Endodermal cell (in vitro differentiated cells): ENCODE measurements around the gene PNMA6E. TPM values are rescaled to one million over a fixed set of nuclear protein-coding genes. Genes with fewer than 3 reads are reported as not detected.

Source experiments
- DNase-seq: peaks from one replicate; pipeline ENCODE4 v3.0.0-alpha.2; 2017
- H3K27ac ChIP-seq: 2 replicates; pipeline ENCODE4 v1.5.1; 2013; ENCODE audit warnings: mild to moderate bottlenecking, low read depth, low read length, moderate library complexity
- H3K27me3 ChIP-seq: 2 replicates; pipeline ENCODE4 v1.6.1; 2013; ENCODE audit warnings: mild to moderate bottlenecking, low read length, moderate library complexity; ENCODE audit not compliant: insufficient read depth, control insufficient read depth, poor library complexity, severe bottlenecking
- H3K36me3 ChIP-seq: 2 replicates; pipeline ENCODE4 v1.7.0; 2013; ENCODE audit warnings: mild to moderate bottlenecking, low read length, moderate library complexity; ENCODE audit not compliant: control insufficient read depth, insufficient read depth
- H3K4me1 ChIP-seq: one replicate; pipeline ENCODE4 v1.7.0; 2013; ENCODE audit warnings: low read length; ENCODE audit not compliant: control insufficient read depth, insufficient read depth
- H3K4me3 ChIP-seq: 2 replicates; pipeline ENCODE4 v1.5.1; 2013; ENCODE audit warnings: mild to moderate bottlenecking, low read length, moderate library complexity
- H3K9ac ChIP-seq: 2 replicates; pipeline ENCODE4 v1.6.1; 2013; ENCODE audit warnings: mild to moderate bottlenecking, low read length, moderate library complexity; ENCODE audit not compliant: poor library complexity, severe bottlenecking; ENCODE audit errors: extremely low read depth
- H3K9me3 ChIP-seq: 2 replicates; pipeline ENCODE4 v1.6.1; 2013; ENCODE audit warnings: mild to moderate bottlenecking, low read length, moderate library complexity; ENCODE audit not compliant: control insufficient read depth
- H3K27ac Mint-ChIP-seq: 2 replicates; pipeline ENCODE4 v1.8.0; 2020; ENCODE audit warnings: mixed read lengths
- H3K27me3 Mint-ChIP-seq: 2 replicates; pipeline ENCODE4 v1.8.0; 2021; ENCODE audit warnings: mild to moderate bottlenecking, mixed read lengths; ENCODE audit not compliant: insufficient read depth
- H3K36me3 Mint-ChIP-seq: 2 replicates; pipeline ENCODE4 v1.8.0; 2020; ENCODE audit warnings: low read depth, mixed read lengths
- H3K4me1 Mint-ChIP-seq: 2 replicates; pipeline ENCODE4 v1.8.0; 2020; ENCODE audit warnings: mixed read lengths
- H3K4me3 Mint-ChIP-seq: 2 replicates; pipeline ENCODE4 v1.8.0; 2020; ENCODE audit warnings: mild to moderate bottlenecking, moderate library complexity, mixed read lengths
- H3K9me3 Mint-ChIP-seq: 2 replicates; pipeline ENCODE4 v1.8.0; 2020; ENCODE audit warnings: mild to moderate bottlenecking, mixed read lengths
- WGBS, 2 experiments: methylation state at CpG; one replicate each; pipeline versions ENCODE4 v1.1.5 to v1.1.7; 2013; ENCODE audit warnings: missing lambda C conversion rate in 2 of 2, mixed read lengths in 1 of 2; ENCODE audit not compliant: insufficient coverage in 1 of 2, insufficient read length in 1 of 2; 5-methylcytosine and 5-hydroxymethylcytosine counted together
- total RNA-seq, 2 donors: library from RNA; stranded (reverse); fragmentation: NEBNext Ultra II Directional in 1 of 2; extraction: Animal tissue kit (Norgen Biotek cat#: 25700) in 1 of 2; gene quantifications; 2 replicates in 1 of 2; 3 replicates in 1 of 2; pipeline ENCODE4 v1.2.1, GENCODE V29; 2021
- TF ChIP-seq, protein P1 (sequence below): fragments of 200-600 bp; sonication (generic); conservative IDR thresholded peaks from 2 replicates; pipeline ENCODE4 v1.5.0; 2021; ENCODE audit warnings: antibody characterized with exemption, mild to moderate bottlenecking

Gene PNMA6E
- total RNA-seq, 2 donors from 2014 or later = not detected

DNA sequence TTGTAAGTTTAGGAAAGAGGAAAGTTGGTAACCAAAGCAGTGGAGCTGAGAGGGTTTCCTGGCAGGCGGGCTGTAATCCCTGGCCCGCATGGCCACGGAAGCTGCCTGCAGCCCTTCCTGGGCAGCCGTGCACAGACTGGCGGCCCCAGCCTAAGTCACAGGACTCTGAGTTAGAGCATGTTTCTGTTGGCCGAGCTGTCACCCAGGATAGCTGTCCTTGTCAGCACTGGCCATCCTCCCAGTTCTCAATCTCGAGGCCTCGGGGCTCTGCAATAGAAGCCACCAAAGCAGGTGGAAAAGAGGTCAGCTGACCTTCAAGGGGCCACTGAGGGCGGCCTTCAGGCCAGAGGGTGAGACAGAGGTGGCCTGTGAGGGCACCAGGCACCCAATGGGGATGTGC, 20.5 kb downstream of the PNMA6E start:
- no peak for DNase-seq
- Histone ChIP-seq H3K9me3 (no peaks in the 10 kb centered on the region), H3K36me3 (no peaks in the 10 kb centered on the region), H3K9ac (no peak overlapping the region), H3K27ac (no peak overlapping the region), H3K27me3 (no peaks in the 10 kb centered on the region), H3K4me1 (no peaks in the 10 kb centered on the region), H3K4me3 (no peak overlapping the region)
- Mint-ChIP-seq H3K36me3 (no peaks in the 10 kb centered on the region), H3K9me3 (peaks cover 49% of the 10 kb centered on the region), H3K4me1 (no peaks in the 10 kb centered on the region), H3K27me3 (peaks cover 1% of the 10 kb centered on the region), H3K4me3 (no peak overlapping the region), H3K27ac (no peak overlapping the region)
- TF ChIP-seq, protein P1, sequence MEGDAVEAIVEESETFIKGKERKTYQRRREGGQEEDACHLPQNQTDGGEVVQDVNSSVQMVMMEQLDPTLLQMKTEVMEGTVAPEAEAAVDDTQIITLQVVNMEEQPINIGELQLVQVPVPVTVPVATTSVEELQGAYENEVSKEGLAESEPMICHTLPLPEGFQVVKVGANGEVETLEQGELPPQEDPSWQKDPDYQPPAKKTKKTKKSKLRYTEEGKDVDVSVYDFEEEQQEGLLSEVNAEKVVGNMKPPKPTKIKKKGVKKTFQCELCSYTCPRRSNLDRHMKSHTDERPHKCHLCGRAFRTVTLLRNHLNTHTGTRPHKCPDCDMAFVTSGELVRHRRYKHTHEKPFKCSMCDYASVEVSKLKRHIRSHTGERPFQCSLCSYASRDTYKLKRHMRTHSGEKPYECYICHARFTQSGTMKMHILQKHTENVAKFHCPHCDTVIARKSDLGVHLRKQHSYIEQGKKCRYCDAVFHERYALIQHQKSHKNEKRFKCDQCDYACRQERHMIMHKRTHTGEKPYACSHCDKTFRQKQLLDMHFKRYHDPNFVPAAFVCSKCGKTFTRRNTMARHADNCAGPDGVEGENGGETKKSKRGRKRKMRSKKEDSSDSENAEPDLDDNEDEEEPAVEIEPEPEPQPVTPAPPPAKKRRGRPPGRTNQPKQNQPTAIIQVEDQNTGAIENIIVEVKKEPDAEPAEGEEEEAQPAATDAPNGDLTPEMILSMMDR = no peak
- 93 to 100% methylated on average over 2 to 9 of the region's 9 CpGs for WGBS, 2 experiments

DNA sequence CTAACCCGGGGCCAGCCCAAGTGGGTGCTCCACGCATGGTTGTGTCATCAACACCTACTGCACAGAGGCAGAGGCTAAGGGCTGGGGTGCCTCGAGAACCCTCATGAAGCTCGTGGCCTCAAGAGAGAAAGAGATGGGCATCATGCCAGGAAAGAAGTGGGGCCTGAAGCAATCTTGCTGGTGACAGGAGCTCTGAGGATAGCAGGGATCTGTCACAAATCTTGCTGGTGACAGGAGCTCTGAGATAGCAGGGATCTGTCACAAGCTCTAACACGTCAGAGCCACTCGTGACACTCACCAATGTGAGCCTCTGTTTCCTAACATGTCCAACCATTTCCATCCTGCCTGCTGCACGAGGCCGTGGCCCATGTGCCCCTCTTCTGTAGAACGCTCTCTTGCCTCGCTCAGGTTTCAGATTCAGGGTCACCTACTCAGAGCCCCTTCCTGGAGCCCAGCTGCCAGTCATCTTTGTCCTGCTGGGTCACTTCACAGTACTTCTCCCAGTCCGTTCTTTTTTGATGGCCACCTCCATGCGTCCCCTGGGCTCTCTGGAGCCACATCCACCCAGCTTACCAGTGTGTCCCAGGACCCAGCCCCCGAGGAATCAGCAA, 21.1 kb downstream of the PNMA6E start:
- H3K27ac ChIP-seq = no peak overlapping the region
- peaks cover 54% of the 10 kb centered on the region for H3K9me3 Mint-ChIP-seq

DNA sequence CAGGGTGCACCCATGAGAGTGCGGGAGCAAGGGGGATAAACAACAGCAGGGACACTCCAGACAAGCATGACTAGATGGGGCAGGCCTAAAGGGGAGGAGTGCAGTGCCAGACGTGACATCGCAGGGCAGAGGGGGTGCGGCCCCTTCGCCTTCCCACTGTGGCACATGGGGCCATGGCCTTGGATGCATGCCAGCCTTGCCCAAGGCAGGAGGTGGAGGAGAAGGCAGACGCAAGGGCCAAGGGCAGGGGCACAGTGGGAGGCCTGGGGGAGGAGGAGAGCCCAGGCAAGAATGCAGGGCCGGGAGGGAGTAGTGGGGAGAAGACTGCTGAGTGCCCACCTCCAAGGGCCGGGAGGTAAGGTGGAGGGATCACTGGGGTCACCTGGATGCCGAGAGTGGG, 21.6 kb downstream of the PNMA6E start:
- H3K27ac ChIP-seq = no peak overlapping the region
- peaks cover 59% of the 10 kb centered on the region for H3K9me3 Mint-ChIP-seq
- H3K27me3 ChIP-seq = no peaks in the 10 kb centered on the region
- no peaks in the 10 kb centered on the region for H3K9me3 ChIP-seq
- no peaks in the 10 kb centered on the region for H3K36me3 ChIP-seq
- DNase-seq = no peak
- no peak overlapping the region for H3K9ac ChIP-seq
- H3K4me3 ChIP-seq = no peak overlapping the region
- WGBS, 2 experiments = 82 to 100% methylated on average over 1 to 9 of the region's 9 CpGs
- no peaks in the 10 kb centered on the region for H3K36me3 Mint-ChIP-seq
- peaks cover 1% of the 10 kb centered on the region for H3K27me3 Mint-ChIP-seq
- no peaks in the 10 kb centered on the region for H3K4me1 Mint-ChIP-seq
- no peak overlapping the region for H3K27ac Mint-ChIP-seq
- TF ChIP-seq, protein P1 = no peak
- H3K4me1 ChIP-seq = no peaks in the 10 kb centered on the region
- no peak overlapping the region for H3K4me3 Mint-ChIP-seq

More for the DNA sequence above, 21.1 kb downstream of the PNMA6E start:
- Histone ChIP-seq H3K4me1 (no peaks in the 10 kb centered on the region), H3K9me3 (no peaks in the 10 kb centered on the region), H3K9ac (no peak overlapping the region), H3K4me3 (no peak overlapping the region), H3K36me3 (no peaks in the 10 kb centered on the region), H3K27me3 (no peaks in the 10 kb centered on the region)
- H3K27ac Mint-ChIP-seq = no peak overlapping the region
- H3K4me1 Mint-ChIP-seq = no peaks in the 10 kb centered on the region
- WGBS, 2 experiments = 87 to 89% methylated on average over 3 to 13 of the region's 13 CpGs
- no peak for DNase-seq
- no peaks in the 10 kb centered on the region for H3K36me3 Mint-ChIP-seq
- TF ChIP-seq, protein P1 = no peak
- H3K27me3 Mint-ChIP-seq = peaks cover 1% of the 10 kb centered on the region
- no peak overlapping the region for H3K4me3 Mint-ChIP-seq
